Hematopoietic multipotent progenitor cell treated with erythropoietin and hydrocortisone succinate and interleukin-3 and kit ligand, for 4 days (in vitro differentiated cells): ENCODE results near the gene TMEM259.

Source experiments
- DNase-seq: peaks from one replicate; pipeline ENCODE4 v3.0.0-alpha.2; 2015

TMEM259 gene

DNA sequence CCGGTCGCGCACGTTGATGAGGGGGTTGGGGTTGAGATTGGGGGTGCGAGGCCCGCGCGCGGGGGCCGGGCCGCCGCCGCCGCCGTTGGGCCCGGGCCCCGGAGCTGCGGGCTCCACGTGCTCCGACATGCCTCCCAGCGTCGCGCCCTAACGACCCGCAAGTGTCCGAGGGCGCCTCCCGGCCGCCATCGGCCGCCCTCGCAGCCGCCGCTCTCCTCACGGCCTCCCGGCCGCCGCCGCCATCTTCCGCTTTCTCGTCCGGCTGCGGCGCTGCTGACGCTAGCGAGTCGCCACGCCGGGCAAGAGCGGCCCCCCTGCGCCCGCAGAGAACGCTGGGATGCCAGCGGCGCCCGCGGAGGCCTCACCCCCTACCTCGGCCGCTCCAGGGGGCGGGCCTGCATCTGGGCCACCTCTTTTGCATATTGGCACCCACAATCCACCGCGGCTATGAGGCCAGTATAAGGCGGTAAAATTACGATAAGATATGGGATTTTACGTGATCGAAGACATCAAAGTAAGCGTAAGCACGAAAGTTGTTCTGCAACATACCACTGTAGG lies at the start of gene TMEM259:
Gene TMEM259 (minus strand): TSS at position 256 of the 558 bp plus-strand sequence. CDS start 127 bp downstream, at position 129.
- peak; percentile 99 for DNase-seq

GRCh38 chr19:1070576-1070930 lies 49.6 kb upstream of the TMEM259 start:
- DNase-seq = no peak

GRCh38 chr19:1069009-1069779 lies 48.3 kb upstream of the TMEM259 start:
- peak; percentile 97 for DNase-seq

DNA sequence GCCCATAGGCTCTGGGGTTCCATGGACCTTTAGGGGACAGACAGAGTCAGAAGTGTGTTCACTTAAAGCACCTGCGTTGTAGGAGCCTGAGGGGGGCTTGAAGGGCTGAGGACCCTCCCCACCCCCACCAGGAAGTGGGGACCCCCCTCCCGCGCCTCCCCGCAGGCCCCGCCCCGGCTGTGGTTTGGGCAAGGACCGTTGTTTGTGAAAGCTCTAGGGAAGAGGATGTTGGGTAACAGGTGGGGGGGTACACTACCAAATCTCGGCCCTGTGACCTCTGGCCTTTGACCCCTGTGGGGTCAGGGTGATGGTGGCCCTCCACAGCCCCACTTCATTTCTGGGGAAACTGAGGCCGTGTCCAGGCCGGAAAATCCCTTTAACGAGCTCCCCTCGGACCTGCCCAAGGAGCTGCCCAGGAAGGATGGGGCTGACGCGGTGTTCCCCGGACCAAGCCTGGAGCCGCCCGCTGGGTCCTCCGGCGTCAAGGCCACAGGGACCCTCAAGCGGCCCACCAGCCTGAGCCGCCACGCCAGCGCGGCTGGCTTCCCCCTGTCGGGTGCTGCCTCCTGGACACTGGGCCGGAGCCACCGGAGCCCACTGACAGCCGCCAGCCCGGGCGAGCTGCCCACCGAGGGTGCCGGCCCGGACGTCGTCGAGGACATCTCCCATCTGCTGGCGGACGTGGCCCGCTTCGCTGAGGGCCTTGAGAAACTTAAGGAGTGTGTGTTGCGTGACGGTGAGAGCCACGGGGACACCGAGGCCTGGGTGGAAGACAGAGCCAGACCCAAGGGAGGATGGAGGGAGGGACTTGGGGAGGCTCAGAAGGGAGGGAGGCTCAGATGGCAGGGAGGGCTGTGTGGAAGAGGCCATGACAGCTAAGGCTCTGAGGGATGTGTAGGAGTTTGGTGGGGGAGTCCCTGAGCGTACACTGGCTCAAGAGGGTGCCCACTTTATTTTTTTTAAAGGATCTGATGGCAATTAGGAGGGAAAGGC lies 47.4 kb upstream of the TMEM259 start:
- DNase-seq = peak; percentile 83

DNA sequence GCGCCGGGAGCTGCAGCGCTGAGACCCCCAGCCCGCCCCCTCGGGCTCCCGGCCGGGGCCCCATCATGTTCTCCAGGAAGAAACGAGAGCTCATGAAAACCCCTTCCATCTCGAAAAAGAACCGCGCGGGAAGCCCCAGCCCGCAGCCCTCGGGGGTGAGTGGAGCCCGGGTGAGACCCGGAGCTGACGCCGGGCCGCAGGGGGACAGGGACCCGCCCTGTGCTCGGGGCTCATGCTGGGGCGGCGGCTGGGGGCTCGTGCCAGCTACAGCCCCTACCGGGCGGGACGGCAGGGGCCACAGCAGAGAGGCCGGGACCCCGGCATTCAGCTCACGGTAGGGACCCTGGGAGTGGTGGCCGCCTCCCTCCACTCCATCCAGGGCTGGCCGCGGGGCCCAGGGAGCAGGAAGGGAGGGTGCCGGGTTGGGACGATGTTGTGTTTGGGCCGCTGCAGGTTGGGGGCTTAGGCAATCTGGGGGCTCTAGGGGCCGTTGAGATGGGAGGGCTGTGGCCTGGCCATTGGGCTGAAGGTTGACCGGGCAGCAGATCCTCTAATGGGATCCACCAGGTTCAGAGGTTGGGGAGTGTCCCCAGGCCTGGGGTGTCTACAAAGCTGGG lies 46.5 kb upstream of the TMEM259 start:
- peak; percentile 65 for DNase-seq

GRCh38 chr19:1066748-1067340 lies 45.9 kb upstream of the TMEM259 start, which contains the start of gene ARHGAP45:
Gene ARHGAP45, plus strand, starts transcription at chr19:1067167. Its CDS starts 239 bp downstream, at chr19:1067406.
- peak; percentile 87 for DNase-seq

DNA sequence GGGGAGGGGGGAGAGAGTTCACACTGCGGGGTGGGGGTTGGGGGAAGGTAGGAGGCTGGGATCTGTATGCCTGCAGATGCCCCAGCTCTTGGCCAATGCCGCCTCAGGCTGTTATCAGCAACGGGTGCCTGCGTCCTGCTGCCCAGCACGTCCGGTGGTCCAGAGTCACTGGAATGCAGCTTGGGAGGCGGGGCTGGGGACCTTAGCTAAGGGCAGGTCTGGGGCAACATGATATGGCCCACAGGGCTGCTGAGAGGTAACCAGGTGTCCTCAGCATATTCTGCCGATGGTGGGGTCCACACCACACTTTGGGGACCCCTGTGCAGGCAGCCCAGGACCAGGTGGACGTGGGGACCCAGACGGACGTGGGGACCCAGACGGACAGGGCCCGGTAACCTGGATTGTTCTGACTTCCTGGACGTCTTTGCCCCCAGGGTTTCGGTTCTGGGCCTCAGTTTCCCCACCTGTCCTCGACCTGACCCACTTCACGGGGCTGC lies 45.4 kb upstream of the TMEM259 start:
- peak; percentile 76 for DNase-seq

DNA sequence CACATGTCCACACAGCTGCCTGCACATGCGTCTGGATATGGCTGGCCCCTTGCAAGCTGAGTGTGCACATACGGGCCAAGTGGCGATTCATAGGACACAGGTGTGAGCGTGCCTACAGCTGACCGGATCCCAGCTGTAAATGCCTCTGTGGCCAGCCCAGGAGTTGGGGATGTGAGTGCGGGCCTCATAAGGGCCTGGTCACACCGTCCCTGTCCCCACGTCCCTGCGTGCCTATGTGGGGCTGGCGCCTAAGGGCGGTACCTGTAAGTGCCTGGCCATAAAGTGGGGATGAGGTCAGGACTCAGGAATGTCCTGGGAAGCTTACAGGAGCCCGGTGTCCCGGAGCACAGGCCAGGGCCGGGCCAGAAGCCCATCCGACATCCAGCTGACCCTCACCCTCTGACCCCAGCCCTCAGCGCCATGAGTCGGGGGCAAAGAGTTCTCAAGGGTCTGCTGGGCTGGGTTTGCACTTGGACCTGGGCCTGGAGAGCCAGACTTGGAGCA lies 44.7 kb upstream of the TMEM259 start:
- no peak for DNase-seq

DNA sequence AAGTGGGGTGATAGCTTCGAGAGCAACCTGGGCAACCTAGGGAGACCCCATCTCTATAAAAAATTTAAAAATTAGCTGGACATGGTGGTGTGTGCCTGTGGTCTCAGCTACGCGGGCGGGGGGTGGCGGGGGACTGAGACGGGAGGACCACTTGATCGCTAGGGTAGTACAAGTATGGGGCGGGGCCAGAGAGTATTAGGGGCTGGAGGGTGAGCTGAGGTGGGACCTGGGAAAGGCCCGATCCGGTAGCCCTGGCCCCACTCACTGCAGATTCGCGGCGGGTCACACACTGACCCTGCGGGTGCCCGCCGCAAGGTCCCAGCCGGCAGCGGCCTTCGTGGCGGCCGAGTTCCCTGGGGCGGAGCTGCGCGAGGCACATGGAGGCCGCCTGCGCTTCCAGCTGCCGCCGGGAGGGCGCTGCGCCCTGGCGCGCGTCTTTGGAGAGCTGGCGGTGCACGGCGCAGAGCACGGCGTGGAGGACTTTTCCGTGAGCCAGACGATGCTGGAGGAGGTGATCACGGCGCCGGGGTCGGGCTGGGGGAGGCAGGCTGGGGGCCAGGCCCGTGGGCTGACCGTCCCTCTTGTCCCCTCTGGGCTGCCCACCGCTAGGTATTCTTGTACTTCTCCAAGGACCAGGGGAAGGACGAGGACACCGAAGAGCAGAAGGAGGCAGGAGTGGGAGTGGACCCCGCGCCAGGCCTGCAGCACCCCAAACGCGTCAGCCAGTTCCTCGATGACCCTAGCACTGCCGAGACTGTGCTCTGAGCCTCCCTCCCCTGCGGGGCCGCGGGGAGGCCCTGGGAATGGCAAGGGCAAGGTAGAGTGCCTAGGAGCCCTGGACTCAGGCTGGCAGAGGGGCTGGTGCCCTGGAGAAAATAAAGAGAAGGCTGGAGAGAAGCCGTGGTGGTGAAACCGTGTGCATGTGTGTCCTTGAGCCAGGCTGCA lies 44.0 kb upstream of the TMEM259 start:
- DNase-seq = peak; percentile 89

GRCh38 chr19:1063909-1064660 lies 43.2 kb upstream of the TMEM259 start:
- DNase-seq = no peak

DNA sequence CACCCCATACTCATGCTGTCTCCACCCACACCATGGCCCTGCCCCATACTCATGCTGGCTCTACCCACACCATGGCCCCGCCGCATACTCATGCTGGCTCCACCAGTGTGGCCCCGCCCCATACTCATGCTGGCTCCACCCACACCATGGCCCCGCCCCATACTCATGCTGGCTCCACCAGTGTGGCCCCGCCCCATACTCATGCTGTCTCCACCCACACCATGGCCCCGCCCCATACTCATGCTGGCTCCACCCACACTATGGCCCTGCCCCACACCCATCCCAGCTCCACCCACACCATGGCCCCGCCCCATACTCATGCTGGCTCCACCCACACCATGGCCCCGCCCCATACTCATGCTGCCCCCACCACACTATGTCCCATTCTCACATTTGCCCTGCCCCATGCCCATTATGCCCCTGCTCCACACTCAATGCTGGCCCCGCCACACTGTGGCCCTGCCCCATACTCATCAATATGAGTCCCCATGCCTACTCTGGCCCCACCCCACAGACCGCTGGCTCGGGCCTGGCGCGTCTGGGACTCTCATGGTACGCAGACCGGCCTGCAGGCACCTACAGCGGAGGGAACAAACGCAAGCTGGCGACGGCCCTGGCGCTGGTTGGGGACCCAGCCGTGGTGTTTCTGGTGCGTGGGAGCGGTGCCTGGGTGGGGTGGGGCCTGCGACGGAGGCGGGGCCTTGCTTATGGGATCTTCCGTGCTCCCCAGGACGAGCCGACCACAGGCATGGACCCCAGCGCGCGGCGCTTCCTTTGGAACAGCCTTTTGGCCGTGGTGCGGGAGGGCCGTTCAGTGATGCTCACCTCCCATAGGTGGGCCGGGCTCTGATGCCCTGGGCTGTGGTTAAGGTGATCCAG lies 42.3 kb upstream of the TMEM259 start:
- peak; percentile 71 for DNase-seq

GRCh38 chr19:1062387-1063029 lies 41.6 kb upstream of the TMEM259 start:
- DNase-seq = peak; percentile 62

DNA sequence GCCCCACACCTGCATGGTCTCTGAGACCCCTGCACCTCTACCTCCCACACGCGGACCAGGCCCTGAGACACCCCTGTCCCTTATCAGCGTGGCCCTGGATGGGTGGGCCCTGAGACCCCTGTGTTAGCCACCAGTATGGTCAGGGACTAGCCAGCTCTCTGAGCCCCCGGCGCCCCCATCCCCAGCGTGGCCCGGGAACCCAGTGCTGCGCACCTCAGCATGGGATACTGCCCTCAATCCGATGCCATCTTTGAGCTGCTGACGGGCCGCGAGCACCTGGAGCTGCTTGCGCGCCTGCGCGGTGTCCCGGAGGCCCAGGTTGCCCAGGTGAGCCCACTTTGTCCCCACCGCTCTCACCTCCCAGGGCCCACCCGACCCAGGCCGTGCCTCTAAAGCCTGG lies 41.1 kb upstream of the TMEM259 start:
- no peak for DNase-seq

DNA sequence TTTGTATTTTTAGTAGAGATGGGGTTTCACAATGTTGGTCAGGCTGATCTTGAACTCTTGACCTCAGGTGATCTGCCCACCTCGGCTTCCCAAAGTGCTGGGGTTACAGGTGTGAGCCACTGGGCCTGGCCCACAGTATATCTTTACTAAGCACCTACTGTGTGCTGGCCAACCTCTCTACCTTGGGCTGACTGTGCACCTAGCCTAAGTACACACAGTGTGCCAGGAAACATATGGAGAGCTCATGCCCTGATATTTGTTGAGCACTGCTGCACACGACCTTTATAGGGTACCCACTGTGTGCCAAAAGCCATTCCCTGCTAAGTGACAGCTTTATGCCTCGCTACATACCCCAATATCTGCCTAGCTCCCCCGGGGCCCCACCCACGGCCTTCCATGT lies 39.8 kb upstream of the TMEM259 start:
- no peak for DNase-seq

DNA sequence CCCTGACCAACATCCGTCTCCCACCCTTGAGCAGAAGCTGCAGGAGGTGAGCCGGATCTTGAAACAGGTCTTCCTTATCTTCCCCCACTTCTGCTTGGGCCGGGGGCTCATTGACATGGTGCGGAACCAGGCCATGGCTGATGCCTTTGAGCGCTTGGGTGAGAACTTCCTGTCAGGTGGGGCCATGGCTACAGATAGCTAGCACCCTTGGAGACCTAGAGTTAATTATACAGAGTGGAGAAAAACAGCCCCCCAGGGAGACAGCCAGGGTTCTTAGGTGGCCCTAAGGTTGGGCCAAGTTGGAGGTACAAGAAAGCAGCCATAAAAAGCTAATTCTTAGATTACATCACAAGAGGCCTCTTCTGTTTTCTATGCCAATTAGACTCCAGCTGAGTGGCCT lies 37.2 kb upstream of the TMEM259 start:
- no peak for DNase-seq

GRCh38 chr19:1057176-1057855 lies 36.4 kb upstream of the TMEM259 start:
- peak; percentile 77 for DNase-seq

DNA sequence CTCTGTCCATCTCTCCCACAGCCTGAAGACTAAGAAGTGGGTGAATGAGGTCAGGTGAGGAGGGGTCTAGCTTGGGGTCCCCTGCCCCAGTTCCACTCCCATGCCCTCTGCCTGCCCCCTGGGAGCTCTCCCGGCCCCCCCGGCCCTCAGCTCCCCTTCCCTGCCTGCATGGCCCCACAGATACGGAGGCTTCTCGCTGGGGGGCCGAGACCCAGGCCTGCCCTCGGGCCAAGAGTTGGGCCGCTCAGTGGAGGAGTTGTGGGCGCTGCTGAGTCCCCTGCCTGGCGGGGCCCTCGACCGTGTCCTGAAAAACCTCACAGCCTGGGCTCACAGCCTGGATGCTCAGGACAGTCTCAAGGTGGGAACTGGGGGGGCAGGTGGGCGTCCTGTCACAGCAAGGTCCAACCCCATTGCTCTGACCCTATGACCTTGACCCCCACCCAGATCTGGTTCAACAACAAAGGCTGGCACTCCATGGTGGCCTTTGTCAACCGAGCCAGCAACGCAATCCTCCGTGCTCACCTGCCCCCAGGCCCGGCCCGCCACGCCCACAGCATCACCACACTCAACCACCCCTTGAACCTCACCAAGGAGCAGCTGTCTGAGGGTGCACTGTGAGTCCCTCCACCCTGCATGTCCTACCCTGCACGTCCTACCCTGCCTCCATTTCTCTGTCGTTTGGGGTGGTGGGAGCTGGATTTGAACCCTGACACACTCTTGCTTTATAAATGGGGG lies 35.1 kb upstream of the TMEM259 start:
- no peak for DNase-seq
